SH-SY5Y (cell line): ENCODE data around the gene CNNM3.

Source experiments
- GATA2 ChIP-seq: IDR thresholded peaks from 2 replicates; pipeline ENCODE4 v1.6.1; 2011; ENCODE audit warnings: mild to moderate bottlenecking, low read depth, low read length
- GATA3 ChIP-seq: IDR thresholded peaks from 2 replicates; pipeline ENCODE4 v1.6.1; 2011; ENCODE audit warnings: low read depth, mild to moderate bottlenecking, low read length, moderate library complexity

- TF ChIP-seq GATA3 (no peak), GATA2 (no peak)
These were observed 22.6 kb downstream of the CNNM3 start for GRCh38 chr2:96838345-96839292.
